Skin epidermis (tissue), 12 donors: ENCODE data around the gene BBS9.

Source experiments
- H3K27ac ChIP-seq, 21 experiments: fragments of 200-600 bp; sonication (generic) in 11 of 21; one replicate each; pipeline ENCODE4 v1.5.0; 2020; ENCODE audit warnings: mild to moderate bottlenecking in 3 of 21, inconsistent platforms in 2 of 21, moderate library complexity in 2 of 21
- H3K4me3 ChIP-seq, 7 experiments: fragments of 200-600 bp; sonication (generic) in 2 of 7; one replicate each; pipeline ENCODE4 v1.5.0; 2020; ENCODE audit warnings: inconsistent platforms in 2 of 7, mild to moderate bottlenecking in 2 of 7, moderate library complexity in 1 of 7

BBS9 gene

DNA sequence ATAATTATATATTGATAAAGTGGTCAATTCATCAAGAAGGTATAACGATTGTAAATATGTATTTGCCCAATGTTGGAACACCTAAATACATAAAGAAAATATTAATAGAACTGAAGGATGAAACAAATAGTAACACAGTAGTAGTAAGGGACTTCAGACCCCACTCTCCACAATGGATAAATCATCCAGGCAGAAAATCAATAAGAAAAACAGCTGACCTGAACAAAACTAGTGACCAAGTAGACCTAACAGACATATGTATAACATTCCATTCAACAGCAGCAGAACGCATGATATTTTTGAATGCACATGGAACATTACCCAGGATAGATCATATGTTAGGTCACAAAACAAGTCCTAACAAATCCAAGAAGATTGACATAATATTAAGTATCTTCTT is 489.9 kb downstream of the BBS9 start:
- no peak overlapping the region for H3K4me3 ChIP-seq
- H3K27ac ChIP-seq, result no peak overlapping the region

- H3K27ac ChIP-seq, result no peak overlapping the region
- no peak overlapping the region for H3K4me3 ChIP-seq
Observed at GRCh38 chr7:33623267-33623666, 493.9 kb downstream of the BBS9 start.

DNA sequence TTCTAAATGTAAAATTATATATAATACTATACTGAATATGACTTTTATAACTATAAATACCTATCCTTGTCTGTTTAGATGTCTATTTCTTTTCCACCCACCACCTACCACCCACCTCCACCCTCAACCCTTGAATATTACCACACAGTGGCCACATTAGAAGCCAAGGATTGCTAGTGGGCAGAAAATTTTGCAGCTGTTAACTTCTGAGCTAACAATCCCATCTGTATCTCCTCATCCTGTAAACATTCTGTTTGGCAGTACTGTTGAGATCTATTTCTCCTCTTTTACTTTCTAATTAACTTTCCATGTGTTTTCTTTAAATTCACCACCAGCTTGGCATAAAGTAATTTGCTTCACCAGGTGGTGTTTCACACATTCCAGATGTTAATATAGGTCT is 494.9 kb downstream of the BBS9 start:
- H3K4me3 ChIP-seq, result no peak overlapping the region
- H3K27ac ChIP-seq, result no peak overlapping the region

- Histone ChIP-seq H3K27ac (no peak overlapping the region), H3K4me3 (no peak overlapping the region)
Observed at GRCh38 chr7:33626869-33627268, 497.5 kb downstream of the BBS9 start.

- H3K4me3 ChIP-seq, result no peak overlapping the region
- H3K27ac ChIP-seq, result no peak overlapping the region
Observed at GRCh38 chr7:33627741-33628140, 498.4 kb downstream of the BBS9 start.

DNA sequence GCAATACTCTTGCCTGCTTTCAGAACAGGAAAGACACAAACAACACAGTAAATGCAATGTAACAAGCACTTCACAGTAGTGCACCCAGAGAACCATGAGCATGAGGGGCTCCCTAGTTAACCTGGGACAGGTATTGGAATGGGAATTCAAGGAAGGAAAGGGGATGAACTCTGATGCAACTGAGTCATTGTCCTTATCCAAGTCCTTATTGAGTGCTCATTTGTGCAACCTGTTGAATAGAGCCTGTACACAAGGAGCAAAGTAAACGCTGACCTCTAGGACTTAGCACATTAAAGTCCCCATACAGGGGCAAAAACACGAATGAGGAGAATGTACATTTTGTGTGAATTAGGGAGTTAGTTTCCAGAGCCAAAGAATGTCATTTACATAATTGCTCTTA is 499.5 kb downstream of the BBS9 start:
- Histone ChIP-seq H3K4me3 (no peak overlapping the region), H3K27ac (no peak overlapping the region)

- H3K4me3 ChIP-seq, result no peak overlapping the region
- H3K27ac ChIP-seq, result no peak overlapping the region
Observed at GRCh38 chr7:33630359-33630758, 501.0 kb downstream of the BBS9 start.

GRCh38 chr7:33632322-33632721 is 503.0 kb downstream of the BBS9 start:
- H3K27ac ChIP-seq, result no peak overlapping the region
- no peak overlapping the region for H3K4me3 ChIP-seq

DNA sequence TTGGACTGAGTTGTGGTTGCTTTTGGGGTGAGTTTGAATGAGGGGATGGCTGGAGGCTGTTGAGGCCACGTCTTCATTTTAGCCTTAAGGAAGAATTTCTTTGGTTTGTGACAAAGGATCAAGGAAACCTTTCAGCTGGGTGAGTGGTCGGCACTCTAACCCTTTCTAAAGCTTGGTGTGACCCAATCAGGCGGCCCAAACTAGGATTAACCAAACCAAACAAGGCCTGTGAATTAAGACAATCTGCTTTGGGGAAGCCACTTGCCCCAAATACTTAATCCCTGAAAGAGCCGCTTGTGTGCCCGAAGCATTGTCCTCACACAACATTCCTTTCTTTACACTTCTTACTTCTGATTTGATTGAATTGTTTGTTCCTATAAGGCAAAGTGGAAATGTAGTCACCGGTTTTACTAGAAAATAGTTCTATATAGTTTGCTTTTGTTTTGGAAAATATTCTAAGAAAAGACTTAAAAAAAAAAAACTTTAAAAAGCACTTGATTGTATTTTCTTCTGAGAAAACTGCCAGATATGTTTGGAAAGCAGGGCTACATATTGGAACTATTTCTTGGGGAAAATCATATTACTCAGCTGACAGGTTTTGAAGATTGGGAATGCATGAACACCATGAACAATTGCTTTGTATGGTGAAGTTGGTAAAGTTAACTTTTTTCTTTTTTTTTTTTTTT is 503.6 kb downstream of the BBS9 start:
- no peak overlapping the region for H3K4me3 ChIP-seq
- no peak overlapping the region for H3K27ac ChIP-seq

DNA sequence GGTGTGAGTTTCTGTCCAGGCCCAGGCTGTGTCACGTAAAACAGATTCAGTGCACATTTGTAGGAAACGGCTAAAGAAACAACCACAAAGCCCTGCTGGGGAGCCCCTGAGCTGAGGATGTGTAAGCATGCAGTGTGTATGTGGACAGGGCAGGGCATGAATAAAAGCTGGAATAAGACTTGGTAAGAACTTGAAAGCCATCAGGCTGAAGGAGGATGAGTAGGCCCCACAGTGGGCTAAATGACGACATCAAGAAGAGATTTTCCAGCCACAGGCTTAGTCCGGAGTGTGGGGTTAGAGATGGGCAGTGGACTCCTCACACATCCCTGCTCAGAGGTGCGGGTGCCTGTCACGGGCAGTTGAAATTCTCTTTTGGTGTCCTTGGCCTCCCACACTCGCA is 505.2 kb downstream of the BBS9 start:
- no peak overlapping the region for H3K4me3 ChIP-seq
- no peak overlapping the region for H3K27ac ChIP-seq

GRCh38 chr7:33636359-33636758 is 507.0 kb downstream of the BBS9 start:
- H3K4me3 ChIP-seq, result no peak overlapping the region
- H3K27ac ChIP-seq, result no peak overlapping the region

GRCh38 chr7:33639552-33640197 is 510.3 kb downstream of the BBS9 start:
- H3K27ac ChIP-seq, result peak overlapping the region in 1 of 21 experiments; percentile 27

GRCh38 chr7:33640741-33641140 is 511.4 kb downstream of the BBS9 start:
- H3K27ac ChIP-seq, result no peak overlapping the region
- no peak overlapping the region for H3K4me3 ChIP-seq

More at GRCh38 chr7:33639552-33640197, 510.3 kb downstream of the BBS9 start:
- H3K4me3 ChIP-seq, result no peak overlapping the region

GRCh38 chr7:33642312-33642711 is 512.9 kb downstream of the BBS9 start:
- H3K27ac ChIP-seq, result no peak overlapping the region
- no peak overlapping the region for H3K4me3 ChIP-seq

DNA sequence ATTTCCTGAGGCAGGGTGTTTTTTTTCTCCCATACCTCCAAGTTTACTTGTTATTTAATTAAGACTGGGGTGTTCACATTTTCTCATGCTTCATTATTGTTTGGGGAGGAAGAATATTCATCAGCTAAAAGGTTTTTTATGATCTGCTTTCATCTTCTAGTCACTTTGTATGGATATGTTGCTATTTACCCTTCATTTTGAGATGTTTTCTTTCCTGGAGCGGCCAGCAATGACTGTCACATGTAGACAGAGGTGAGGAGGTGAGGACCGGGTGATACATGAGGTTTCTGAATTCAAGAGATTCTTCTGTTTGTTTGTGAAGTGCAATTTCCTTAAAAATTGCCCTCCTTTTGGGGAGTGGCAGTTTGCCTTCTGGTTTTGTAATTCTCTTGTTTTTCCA is 514.2 kb downstream of the BBS9 start:
- Histone ChIP-seq H3K4me3 (no peak overlapping the region), H3K27ac (no peak overlapping the region)

GRCh38 chr7:33644489-33644888 is 515.1 kb downstream of the BBS9 start:
- Histone ChIP-seq H3K4me3 (no peak overlapping the region), H3K27ac (no peak overlapping the region)

GRCh38 chr7:33645104-33645503 is 515.7 kb downstream of the BBS9 start:
- Histone ChIP-seq H3K4me3 (no peak overlapping the region), H3K27ac (no peak overlapping the region)

GRCh38 chr7:33646166-33646565 is 516.8 kb downstream of the BBS9 start:
- no peak overlapping the region for H3K27ac ChIP-seq
- no peak overlapping the region for H3K4me3 ChIP-seq

DNA sequence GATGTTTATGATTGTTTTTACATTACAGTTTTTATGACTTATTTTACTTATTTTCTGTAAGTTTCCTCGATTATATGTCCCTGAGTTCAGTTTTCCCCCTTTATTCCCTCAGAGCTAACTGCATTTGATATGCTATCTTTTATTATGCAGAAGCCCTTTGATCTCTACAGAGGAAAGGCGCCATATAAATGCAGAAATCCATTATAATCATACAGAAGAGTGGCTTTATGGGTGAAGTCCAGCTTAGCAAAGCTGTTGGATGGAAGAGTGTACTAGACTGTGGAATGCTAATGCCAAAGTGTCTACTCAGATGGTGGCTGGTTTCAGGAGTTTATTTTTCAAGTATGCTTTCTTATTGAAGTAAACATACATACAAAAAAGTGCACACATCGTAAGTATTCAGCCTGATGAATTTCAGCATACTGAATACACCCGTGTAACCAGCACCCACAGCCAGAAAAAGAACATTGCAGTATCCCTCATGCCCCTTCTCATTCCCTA is 517.6 kb downstream of the BBS9 start:
- no peak overlapping the region for H3K27ac ChIP-seq
- no peak overlapping the region for H3K4me3 ChIP-seq

- Histone ChIP-seq H3K27ac (no peak overlapping the region), H3K4me3 (no peak overlapping the region)
Observed at GRCh38 chr7:33649476-33650441, 520.4 kb downstream of the BBS9 start.
